ENCODE results near the gene VPS26B. TPM values are rescaled to one million over a fixed set of nuclear protein-coding genes. Genes with fewer than 3 reads are reported as not detected.

VPS26B gene
- total and polyA plus RNA-seq, 2 donors (not counting 3 experiments of a cell fraction or from before 2014, with no cell fraction given): 40.2 to 53.1 TPM

GRCh38 chr11:134289789-134290188 lies 65.3 kb downstream of the VPS26B start:
- Histone ChIP-seq H3K79me2 (ENCODE audit: control insufficient read depth, insufficient read depth, low read length) (no peaks in the 10 kb centered on the region), H4K20me1 (replicated peaks; ENCODE audit: control insufficient read depth, extremely low read depth, insufficient read depth, low read length) (no peaks in the 10 kb centered on the region), H2AFZ (ENCODE audit: low read depth, low read length) (no peak overlapping the region), H3K36me3 (ENCODE audit: control insufficient read depth in 2 of 2, extremely low read depth in 1 of 2, insufficient read depth in 2 of 2, low read length in 2 of 2) (no peaks in the 10 kb centered on the region), H3K4me2 (ENCODE audit: insufficient read depth, low read length) (no peak overlapping the region), H3K4me1 (ENCODE audit: control insufficient read depth, extremely low read depth, insufficient read depth, low read length) (no peaks in the 10 kb centered on the region), H3K27me3 (ENCODE audit: control insufficient read depth in 2 of 2, insufficient read depth in 2 of 2, low read length in 2 of 2) (no peaks in the 10 kb centered on the region), H3K9me1 (replicated peaks; ENCODE audit: control insufficient read depth, extremely low read depth, insufficient read depth, low read length) (no peaks in the 10 kb centered on the region), H3K4me3 (replicated peaks in 1 of 3; ENCODE audit: insufficient read depth in 1 of 3, low read depth in 1 of 3, low read length in 3 of 3) (no peak overlapping the region), H3K27ac (ENCODE audit: insufficient read depth, low read depth, low read length) (no peak overlapping the region), H3K9me3 (replicated peaks; ENCODE audit: control insufficient read depth, insufficient read depth, low read length) (no peaks in the 10 kb centered on the region), H3K9ac (replicated peaks; ENCODE audit: extremely low read depth, insufficient read depth, low read length) (no peak overlapping the region)
- intact Hi-C loops (cut with micrococcal nuclease) (no loop called here), dilution Hi-C loops (cut with MboI; ENCODE audit: extremely low pct_ligation_motif_present, low sequenced_read_pairs) (no loop called here)
- TF ChIP-seq MYC (IDR thresholded peaks at IDR 0.05; ENCODE audit: low read depth, low read length): no peak
- no peak for TF ChIP-seq CTCF (IDR thresholded peaks at IDR 0.05; ENCODE audit: extremely low read depth in 1 of 2, insufficient read depth in 1 of 2, low read depth in 1 of 2, low read length in 2 of 2)
- TF ChIP-seq MAX (IDR thresholded peaks at IDR 0.05; ENCODE audit: insufficient read depth, insufficient read length): no peak
- no peak for TF ChIP-seq EZH2 (IDR thresholded peaks at IDR 0.05; ENCODE audit: borderline replicate concordance, low read depth, low read length, severe bottlenecking)
- TF ChIP-seq GATA2 (IDR thresholded peaks at IDR 0.05; ENCODE audit: insufficient read depth, insufficient read length, low read depth, low read length): no peak
- no peak for TF ChIP-seq FOS (IDR thresholded peaks at IDR 0.05; ENCODE audit: borderline replicate concordance, insufficient read depth, low read length)
- no peak for TF ChIP-seq POLR2A (IDR thresholded peaks at IDR 0.05; ENCODE audit: low read depth, low read length)
- TF ChIP-seq JUN (IDR thresholded peaks at IDR 0.05; ENCODE audit: borderline replicate concordance, insufficient read depth, insufficient read length, low read depth): no peak
- no peak for TF ChIP-seq POLR2AphosphoS5 (IDR thresholded peaks at IDR 0.05; ENCODE audit: insufficient read depth, low read depth, low read length)
- DNase-seq (ENCODE audit: low read depth, low spot score) (no peak), FAIRE-seq (no peak)
- ChIA-PET CTCF (no interaction called here), POLR2A (no interaction called here)
- no TSS peak for BruUV-seq (replicated peaks)
